ENCODE data around the gene TUBG1. TPM values are rescaled to one million over a fixed set of nuclear protein-coding genes. Genes with fewer than 3 reads are reported as not detected.
"Not testable (repeated sequence)": the region's sequence is repeated elsewhere in the genome, so short reads cannot be mapped to it uniquely, and the experiment has no call there.

The TUBG1 gene
- total RNA-seq, 1 experiment from 2014 or later = 62.1 TPM

GRCh38 chr17:42578282-42578869 lies 31.1 kb upstream of the TUBG1 start:
- DNase-seq (ENCODE audit: extremely low read depth, low read depth) = peak; percentile 69

GRCh38 chr17:42579794-42580551 lies 29.5 kb upstream of the TUBG1 start:
- no peak for DNase-seq (ENCODE audit: extremely low read depth, low read depth)

- DNase-seq (ENCODE audit: extremely low read depth, low read depth) = no peak
These were observed 27.7 kb upstream of the TUBG1 start for GRCh38 chr17:42581744-42582270.

- no peak for DNase-seq (ENCODE audit: extremely low read depth, low read depth)
These were observed 24.6 kb upstream of the TUBG1 start for GRCh38 chr17:42584880-42585279.

GRCh38 chr17:42585353-42585752 lies 24.1 kb upstream of the TUBG1 start:
- DNase-seq (ENCODE audit: extremely low read depth, low read depth) = no peak

GRCh38 chr17:42586514-42587230 lies 22.8 kb upstream of the TUBG1 start:
- no peak for DNase-seq (ENCODE audit: extremely low read depth, low read depth)

GRCh38 chr17:42590886-42591285 lies 18.6 kb upstream of the TUBG1 start:
- DNase-seq (ENCODE audit: extremely low read depth, low read depth) = no peak

- no peak for DNase-seq (ENCODE audit: extremely low read depth, low read depth)
These were observed 18.1 kb upstream of the TUBG1 start for GRCh38 chr17:42591411-42591810.

GRCh38 chr17:42596386-42596785 lies 13.1 kb upstream of the TUBG1 start:
- DNase-seq (ENCODE audit: extremely low read depth, low read depth) = no peak

GRCh38 chr17:42598905-42599304 lies 10.6 kb upstream of the TUBG1 start:
- DNase-seq (ENCODE audit: extremely low read depth, low read depth) = no peak

GRCh38 chr17:42603318-42603717 lies 6.2 kb upstream of the TUBG1 start:
- no peak for DNase-seq (ENCODE audit: extremely low read depth, low read depth)

- DNase-seq (ENCODE audit: extremely low read depth, low read depth) = no peak
These were observed 1.7 kb upstream of the TUBG1 start for GRCh38 chr17:42607769-42608168.

GRCh38 chr17:42608305-42609181 lies 940 bp upstream of the TUBG1 start:
- no peak for DNase-seq (ENCODE audit: extremely low read depth, low read depth)

GRCh38 chr17:42609814-42610801 lies 625 bp downstream of the TUBG1 start:
- not testable (repeated sequence) for DNase-seq (ENCODE audit: extremely low read depth, low read depth)

GRCh38 chr17:42612013-42612412 lies 2.5 kb downstream of the TUBG1 start:
- DNase-seq (ENCODE audit: extremely low read depth, low read depth) = no peak

GRCh38 chr17:42613699-42614295 lies 4.3 kb downstream of the TUBG1 start:
- no peak for DNase-seq (ENCODE audit: extremely low read depth, low read depth)

GRCh38 chr17:42617956-42618431 lies 8.5 kb downstream of the TUBG1 start:
- DNase-seq (ENCODE audit: extremely low read depth, low read depth) = no peak

- DNase-seq (ENCODE audit: extremely low read depth, low read depth) = no peak
These were observed 9.1 kb downstream of the TUBG1 start for GRCh38 chr17:42618442-42619150.

Measured in NCI-H460 (cell line).